ENCODE results near the gene ACRBP.

Gene ACRBP

GRCh38 chr12:6646276-6647082 is 753 bp downstream of the ACRBP start:
- DNase-seq (ENCODE audit: low read depth), result no peak

GRCh38 chr12:6644903-6645302 is 2.3 kb downstream of the ACRBP start:
- DNase-seq (ENCODE audit: low read depth), result peak; percentile 29

GRCh38 chr12:6644257-6644596 is 3.0 kb downstream of the ACRBP start:
- DNase-seq (ENCODE audit: low read depth), result no peak

GRCh38 chr12:6643569-6644256 is 3.5 kb downstream of the ACRBP start:
- DNase-seq (ENCODE audit: low read depth), result no peak

- DNase-seq (ENCODE audit: low read depth), result no peak
Measured at GRCh38 chr12:6641131-6641530, 6.1 kb downstream of the ACRBP start.

- no peak for DNase-seq (ENCODE audit: low read depth)
Measured at GRCh38 chr12:6640497-6640896, 6.7 kb downstream of the ACRBP start.

- no peak for DNase-seq (ENCODE audit: low read depth)
Measured at GRCh38 chr12:6639151-6639801, 8.0 kb downstream of the ACRBP start.

- no peak for DNase-seq (ENCODE audit: low read depth)
Measured at GRCh38 chr12:6638305-6638704, 8.9 kb downstream of the ACRBP start.

- peak; percentile 40 for DNase-seq (ENCODE audit: low read depth)
Measured at GRCh38 chr12:6635856-6636531, 11.2 kb downstream of the ACRBP start, which contains the start of gene LPAR5. Gene LPAR5, minus strand, starts transcription at chr12:6635959. Its CDS starts 14,711 bp downstream, at chr12:6621248.

- peak; percentile 22 for DNase-seq (ENCODE audit: low read depth)
Measured at GRCh38 chr12:6635375-6635855, 11.8 kb downstream of the ACRBP start.

GRCh38 chr12:6632026-6632983 is 14.9 kb downstream of the ACRBP start:
- DNase-seq (ENCODE audit: low read depth), result peak; percentile 50

GRCh38 chr12:6631549-6631961 is 15.7 kb downstream of the ACRBP start:
- no peak for DNase-seq (ENCODE audit: low read depth)

GRCh38 chr12:6630736-6631135 is 16.5 kb downstream of the ACRBP start:
- no peak for DNase-seq (ENCODE audit: low read depth)

- DNase-seq (ENCODE audit: low read depth), result no peak
Measured at GRCh38 chr12:6627616-6628015, 19.6 kb downstream of the ACRBP start.

GRCh38 chr12:6626654-6627283 is 20.5 kb downstream of the ACRBP start:
- no peak for DNase-seq (ENCODE audit: low read depth)

GRCh38 chr12:6620885-6621274 is 26.4 kb downstream of the ACRBP start:
- DNase-seq (ENCODE audit: low read depth), result no peak

- DNase-seq (ENCODE audit: low read depth), result peak; percentile 33
Measured at GRCh38 chr12:6620137-6620884, 26.9 kb downstream of the ACRBP start.

GRCh38 chr12:6618483-6619225 is 28.6 kb downstream of the ACRBP start:
- DNase-seq (ENCODE audit: low read depth), result no peak

GRCh38 chr12:6615802-6616201 is 31.4 kb downstream of the ACRBP start:
- DNase-seq (ENCODE audit: low read depth), result no peak

All from EH (cell line).